SW480 (cell line): Measurements from ENCODE around the gene OFD1.

Experiments
- DNase-seq: peaks from one replicate; pipeline ENCODE4 v3.0.0-alpha.2; 2016; ENCODE audit warnings: low spot score

The OFD1 gene

GRCh38 chrX:13752141-13752540 is 17.6 kb downstream of the OFD1 start:
- DNase-seq, result no peak

DNA sequence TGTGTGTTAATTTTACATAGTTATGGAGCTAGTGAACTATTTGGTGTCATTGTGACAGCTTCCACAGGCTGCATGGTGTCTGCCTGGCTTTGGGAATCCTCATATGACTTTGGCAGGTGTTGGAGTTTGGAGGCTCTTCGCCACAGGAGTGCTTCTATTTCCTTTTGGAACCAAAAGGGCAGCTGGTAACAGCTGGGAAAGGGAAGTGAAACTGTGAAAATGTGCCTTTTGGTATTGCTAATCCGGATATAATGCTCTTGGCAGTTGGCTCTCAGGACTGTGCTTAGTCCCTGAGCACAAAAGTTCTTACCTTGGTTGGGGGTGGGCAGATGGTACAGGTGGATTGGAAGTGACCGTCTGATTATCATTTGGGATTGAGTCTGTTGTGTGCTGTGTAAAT is 18.1 kb downstream of the OFD1 start:
- no peak for DNase-seq

DNA sequence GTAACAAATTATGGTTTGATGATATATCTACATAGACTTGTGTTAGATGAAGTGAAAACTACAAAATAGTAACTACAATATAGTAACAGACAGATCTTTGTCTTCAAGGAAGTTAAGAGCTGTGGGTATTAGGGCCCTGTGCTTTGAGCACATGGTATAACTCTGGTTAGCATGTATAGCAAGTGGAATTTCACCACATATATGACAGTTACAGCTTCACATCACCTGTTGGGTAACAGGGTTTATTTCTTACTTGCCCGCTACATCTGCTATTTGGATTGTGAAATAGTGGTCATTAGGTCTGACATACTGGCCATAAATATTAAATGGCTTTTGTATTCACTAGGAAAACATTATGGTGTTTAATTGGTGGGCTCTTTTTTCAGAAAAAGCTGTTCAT is 20.2 kb downstream of the OFD1 start:
- DNase-seq, result no peak

DNA sequence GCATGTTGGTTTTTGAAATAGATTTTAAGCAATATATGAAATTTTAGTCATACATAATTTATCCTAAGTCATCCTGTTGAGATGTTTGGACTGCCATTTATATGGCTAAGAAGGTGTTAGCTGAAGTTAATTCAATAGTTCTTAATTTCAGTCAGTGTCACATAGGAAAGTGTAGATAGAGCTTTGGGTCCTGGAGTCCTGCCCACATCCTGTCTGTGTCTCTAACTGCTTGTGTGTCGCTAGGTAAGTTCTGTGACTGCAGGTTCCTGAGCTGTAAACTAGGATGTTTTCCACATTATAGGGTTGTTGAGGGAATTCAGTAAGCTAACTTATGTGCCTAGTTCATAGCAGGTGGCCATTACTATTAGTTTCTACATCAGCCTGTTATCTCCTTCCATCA is 20.7 kb downstream of the OFD1 start:
- DNase-seq, result no peak

- DNase-seq, result no peak
These were observed 21.8 kb downstream of the OFD1 start for GRCh38 chrX:13756381-13756780.

DNA sequence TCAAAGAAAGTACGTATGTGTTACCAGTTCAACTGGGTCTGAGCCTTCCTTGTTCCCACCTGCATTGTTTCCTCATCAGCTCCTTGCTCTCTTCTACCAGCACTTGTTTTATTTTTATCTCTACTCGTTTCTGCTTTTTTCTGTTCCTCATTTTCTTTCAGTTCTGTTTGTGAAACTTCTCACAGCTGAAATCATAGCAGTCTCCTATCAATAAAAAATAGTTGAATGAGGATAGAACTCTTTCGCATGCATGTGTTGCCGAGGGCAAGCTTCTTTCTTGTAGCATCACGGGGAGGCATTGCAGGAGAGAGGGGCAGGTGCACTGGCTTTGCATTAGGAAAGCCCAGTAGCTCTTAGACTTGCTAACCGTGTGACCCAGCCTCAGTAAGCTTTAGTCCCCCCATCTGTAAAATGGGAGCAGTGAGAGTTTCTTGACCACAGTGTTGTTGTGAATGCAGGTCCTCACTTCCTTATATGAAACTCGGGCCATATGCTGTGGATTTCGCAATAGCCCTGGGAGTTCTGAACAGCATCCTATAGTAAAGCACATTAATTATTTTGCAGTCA is 24.7 kb downstream of the OFD1 start:
- no peak for DNase-seq

GRCh38 chrX:13760426-13760825 is 25.9 kb downstream of the OFD1 start:
- DNase-seq, result no peak

- DNase-seq, result no peak
These were observed 27.3 kb downstream of the OFD1 start for GRCh38 chrX:13761606-13762414.

- DNase-seq, result no peak
These were observed 28.9 kb downstream of the OFD1 start for GRCh38 chrX:13763489-13763888.

DNA sequence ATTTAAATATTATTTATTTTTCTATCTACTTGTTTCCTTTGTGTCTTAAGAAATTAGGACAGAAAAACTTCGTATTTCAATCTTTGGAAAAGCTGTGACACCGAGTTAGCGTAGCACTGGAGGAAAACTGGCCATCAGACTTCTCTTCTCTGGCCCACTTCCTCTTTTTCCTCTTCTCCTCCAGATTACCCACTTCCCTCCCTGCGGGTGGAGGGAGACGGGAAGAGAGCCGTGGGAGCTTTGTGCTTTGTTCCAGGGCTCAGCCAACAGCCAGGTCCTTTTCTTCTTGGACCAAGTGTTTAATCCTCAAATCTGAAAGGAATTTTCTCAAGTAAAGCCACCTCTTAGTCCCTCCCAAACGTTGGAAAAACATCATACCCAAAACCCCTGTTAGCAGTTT is 29.7 kb downstream of the OFD1 start:
- DNase-seq, result no peak

- no peak for DNase-seq
These were observed 30.2 kb downstream of the OFD1 start for GRCh38 chrX:13764765-13765164.

GRCh38 chrX:13768939-13769338 is 34.4 kb downstream of the OFD1 start:
- DNase-seq, result no peak

GRCh38 chrX:13770013-13770535 is 35.5 kb downstream of the OFD1 start:
- DNase-seq, result no peak

DNA sequence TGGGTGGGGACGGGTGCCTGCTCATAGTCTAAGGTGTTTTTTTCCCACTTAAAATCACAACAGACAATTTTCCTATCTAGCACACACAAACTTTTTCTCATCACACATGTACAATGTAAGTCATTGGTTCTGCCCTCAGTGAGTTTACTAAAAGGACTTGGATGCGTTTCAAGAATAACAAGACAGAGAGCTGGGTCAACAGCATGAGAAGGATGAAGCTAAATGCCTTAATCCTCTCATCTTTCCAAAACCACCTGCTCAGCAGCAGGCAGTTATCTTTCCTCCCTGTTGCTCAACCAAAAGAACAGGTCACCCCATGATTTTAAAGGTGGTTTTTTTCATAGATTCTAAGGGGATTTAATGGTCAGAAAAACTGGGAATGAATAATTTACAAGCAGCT is 40.1 kb downstream of the OFD1 start:
- DNase-seq, result no peak

- DNase-seq, result no peak
These were observed 41.3 kb downstream of the OFD1 start for GRCh38 chrX:13775837-13776236.

DNA sequence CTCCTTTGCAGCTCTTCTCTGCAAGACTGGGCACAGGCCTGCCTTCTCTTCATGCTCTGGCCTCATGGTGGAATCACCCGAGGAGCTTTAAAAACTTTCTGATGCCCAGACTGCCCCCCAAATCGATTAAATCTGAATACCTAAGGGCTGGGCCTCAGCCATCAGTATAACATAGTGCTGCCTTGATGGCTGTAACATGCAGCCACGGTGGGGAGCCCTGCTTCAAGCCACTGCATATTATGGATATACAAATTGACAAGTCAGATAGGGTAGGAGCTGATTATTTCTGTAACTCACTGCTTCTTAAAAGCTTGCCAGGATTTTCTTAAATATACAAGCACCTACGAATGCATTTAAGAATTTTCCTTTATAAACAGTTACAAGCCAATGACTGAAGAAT is 41.8 kb downstream of the OFD1 start:
- no peak for DNase-seq

DNA sequence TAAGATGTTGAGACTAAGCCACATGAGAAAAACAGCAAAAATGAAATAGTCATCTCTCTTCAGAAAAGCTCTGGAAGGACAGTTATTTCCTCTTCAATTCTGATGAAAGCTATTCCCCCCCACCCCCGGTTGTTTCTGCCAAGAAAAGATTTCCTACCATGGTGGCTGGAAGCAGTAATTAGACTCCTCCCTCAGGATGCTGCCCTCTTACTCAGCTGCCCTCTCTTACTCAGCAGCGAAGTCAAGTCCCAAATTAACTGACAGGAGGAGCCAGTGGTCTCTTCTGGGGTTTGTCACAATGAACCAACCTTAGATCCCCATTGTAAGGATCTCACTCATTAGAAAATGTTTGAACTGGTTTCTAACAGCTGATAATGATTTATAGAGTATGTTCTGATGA is 44.4 kb downstream of the OFD1 start:
- no peak for DNase-seq

GRCh38 chrX:13780868-13781427 is 46.4 kb downstream of the OFD1 start:
- no peak for DNase-seq

GRCh38 chrX:13786048-13786447 is 51.5 kb downstream of the OFD1 start:
- no peak for DNase-seq

DNA sequence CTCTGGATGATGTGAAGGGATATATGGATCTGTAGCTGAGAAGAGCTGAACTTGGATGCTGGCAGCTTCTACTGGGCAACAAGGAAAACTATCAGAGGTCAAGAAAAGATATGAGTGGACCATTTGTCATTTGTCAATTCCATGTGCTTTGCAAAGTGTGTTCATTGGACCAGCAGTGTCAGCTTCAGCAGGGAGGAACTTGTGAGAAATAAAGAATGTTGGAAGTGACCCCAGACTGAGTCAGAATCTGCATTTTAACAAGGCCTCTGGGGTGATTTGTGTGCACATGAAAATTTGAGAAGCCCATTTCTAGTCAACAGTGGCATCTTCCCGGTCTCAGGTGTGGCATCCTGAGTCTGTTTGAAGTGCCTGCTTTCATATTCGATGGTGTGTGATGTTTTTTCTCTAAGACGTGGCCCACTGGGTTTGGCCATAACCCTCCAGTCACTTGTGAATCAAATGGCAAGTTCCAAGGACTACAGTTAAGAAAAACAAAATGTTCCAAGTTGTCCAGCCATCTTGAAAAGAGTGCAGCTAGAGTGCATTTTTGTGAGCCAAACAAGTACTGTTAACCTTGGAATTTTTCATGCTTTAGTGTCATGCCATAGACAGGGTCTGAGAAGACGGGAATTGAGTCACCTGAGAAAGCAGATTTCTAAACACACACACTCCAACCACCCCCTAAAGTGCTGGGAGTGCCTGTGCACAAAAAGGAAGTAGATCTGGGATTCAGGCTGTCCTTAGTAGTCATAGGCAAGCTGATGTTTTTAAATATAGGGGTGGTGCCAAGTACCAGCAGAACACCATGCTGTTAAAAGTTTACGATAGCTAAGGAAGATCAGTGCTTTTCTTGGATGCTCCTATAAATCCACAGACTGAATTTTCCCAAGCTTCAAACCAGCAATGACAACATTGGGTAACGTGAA is 55.9 kb downstream of the OFD1 start:
- DNase-seq, result no peak

DNA sequence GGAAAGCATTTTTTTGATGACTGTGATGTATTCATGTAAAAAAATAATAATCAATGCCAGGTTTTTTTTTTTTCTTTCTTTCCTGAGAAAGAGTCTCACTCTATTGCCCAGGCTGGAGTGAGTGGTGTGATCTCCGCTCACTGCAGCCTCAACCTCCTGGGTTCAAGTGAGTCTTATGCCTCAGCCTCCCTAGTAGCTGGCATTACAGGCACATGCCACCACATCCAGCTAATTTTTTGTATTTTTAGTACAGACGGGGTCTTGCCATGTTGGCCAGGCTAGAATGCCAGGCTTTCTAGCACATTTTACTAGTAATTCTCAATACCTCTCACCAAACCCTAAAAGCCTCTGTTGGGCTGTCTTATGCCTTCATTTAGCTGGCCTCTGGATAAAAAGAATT is 56.6 kb downstream of the OFD1 start:
- DNase-seq, result no peak

- DNase-seq, result no peak
These were observed 57.0 kb downstream of the OFD1 start for GRCh38 chrX:13791559-13791958.
